GM23338 (cell line): ENCODE measurements around the gene UBE2E2. TPM values are rescaled to one million over a fixed set of nuclear protein-coding genes. Genes with fewer than 3 reads are reported as not detected.

ENCODE experiments used
- ATAC-seq: fragments of 200-7000 bp; cut with Tn5 transposase; 3 replicates; pipeline ENCODE4 v1.9.1; 2020
- DNase-seq: peaks from one replicate; pipeline ENCODE4 v3.0.0-alpha.2; 2015; ENCODE audit warnings: low spot score
- H2AFZ ChIP-seq: fragments of 200-600 bp; sonication (generic); 2 replicates; pipeline ENCODE4 v1.8.0; 2016; ENCODE audit warnings: antibody characterized with exemption, mild to moderate bottlenecking, moderate library complexity
- H3F3A ChIP-seq: fragments of 200-600 bp; sonication (generic); replicated peaks from 2 replicates; pipeline ENCODE4 v1.8.0; 2017; ENCODE audit warnings: antibody characterized with exemption, mixed run types, low read depth
- H3K27ac ChIP-seq: fragments of 200-600 bp; sonication (generic); 2 replicates; pipeline ENCODE4 v1.6.1; 2016; ENCODE audit warnings: low read depth
- H3K27me3 ChIP-seq: fragments of 200-600 bp; sonication (generic); 2 replicates; pipeline ENCODE4 v1.8.0; 2016; ENCODE audit warnings: mild to moderate bottlenecking, mixed run types, moderate library complexity; ENCODE audit not compliant: insufficient read depth
- H3K36me3 ChIP-seq: fragments of 200-600 bp; sonication (generic); 2 replicates; pipeline ENCODE4 v1.8.0; 2016; ENCODE audit warnings: mild to moderate bottlenecking; ENCODE audit not compliant: insufficient read depth
- H3K4me1 ChIP-seq: fragments of 200-600 bp; sonication (generic); 2 replicates; pipeline ENCODE4 v1.8.0; 2016; ENCODE audit warnings: mild to moderate bottlenecking, moderate library complexity; ENCODE audit not compliant: insufficient read depth
- H3K4me2 ChIP-seq: fragments of 200-600 bp; sonication (generic); 2 replicates; pipeline ENCODE4 v1.7.1; 2017; ENCODE audit warnings: mixed run types
- H3K4me3 ChIP-seq: fragments of 200-600 bp; sonication (generic); 2 replicates; pipeline ENCODE4 v1.6.1; 2016; ENCODE audit warnings: mixed run types
- H3K79me2 ChIP-seq: fragments of 200-600 bp; sonication (generic); replicated peaks from 2 replicates; pipeline ENCODE4 v1.8.0; 2017; ENCODE audit warnings: mild to moderate bottlenecking; ENCODE audit not compliant: insufficient read depth
- H3K9me2 ChIP-seq: fragments of 200-600 bp; sonication (generic); 2 replicates; pipeline ENCODE4 v1.8.0; 2017; ENCODE audit not compliant: insufficient read depth
- H4K20me1 ChIP-seq: fragments of 200-600 bp; sonication (generic); replicated peaks from 2 replicates; pipeline ENCODE4 v1.8.0; 2017; ENCODE audit warnings: mild to moderate bottlenecking; ENCODE audit not compliant: insufficient read depth
- H3K27ac Mint-ChIP-seq: 2 replicates; pipeline ENCODE4 v1.8.0; 2020; ENCODE audit warnings: inconsistent platforms, mild to moderate bottlenecking, moderate library complexity, mixed read lengths
- H3K27me3 Mint-ChIP-seq: 3 replicates; pipeline ENCODE4 v1.8.0; 2022; ENCODE audit warnings: low read depth, mild to moderate bottlenecking, moderate library complexity, mixed read lengths, inconsistent platforms; ENCODE audit not compliant: insufficient read depth, poor library complexity
- H3K36me3 Mint-ChIP-seq: 3 replicates; pipeline ENCODE4 v1.8.0; 2021; ENCODE audit warnings: low read depth, mild to moderate bottlenecking, inconsistent platforms, moderate library complexity, mixed read lengths
- H3K4me1 Mint-ChIP-seq: 3 replicates; pipeline ENCODE4 v1.8.0; 2020; ENCODE audit warnings: mild to moderate bottlenecking, inconsistent platforms, mixed read lengths
- H3K4me3 Mint-ChIP-seq: 3 replicates; pipeline ENCODE4 v1.8.0; 2021; ENCODE audit warnings: moderate library complexity, mild to moderate bottlenecking, inconsistent platforms, mixed read lengths
- H3K9me3 Mint-ChIP-seq: 3 replicates; pipeline ENCODE4 v1.8.0; 2020; ENCODE audit warnings: moderate library complexity, mild to moderate bottlenecking, inconsistent platforms, mixed read lengths
- CREB1 ChIP-seq: fragments of 250-450 bp; sonication (Bioruptor Pico); IDR thresholded peaks from 2 replicates; pipeline ENCODE4 v1.5.0; 2020; ENCODE audit warnings: low read depth, mild to moderate bottlenecking, moderate library complexity
- ETS1 ChIP-seq: IDR thresholded peaks from 2 replicates; pipeline ENCODE4 v1.6.1; 2016; ENCODE audit warnings: antibody characterized with exemption
- EZH2phosphoT487 ChIP-seq: fragments of 200-600 bp; sonication (generic); IDR thresholded peaks from one replicate; pipeline ENCODE4 v1.8.1; 2018; ENCODE audit warnings: antibody characterized with exemption; ENCODE audit not compliant: unreplicated experiment
- JUNB ChIP-seq: IDR thresholded peaks from one replicate; pipeline ENCODE4 v1.6.1; 2016; ENCODE audit warnings: antibody characterized with exemption; ENCODE audit not compliant: unreplicated experiment
- NANOG ChIP-seq: IDR thresholded peaks from 2 replicates; pipeline ENCODE4 v1.6.1; 2016; ENCODE audit warnings: antibody characterized with exemption, borderline replicate concordance
- REST ChIP-seq: IDR thresholded peaks from one replicate; pipeline ENCODE4 v1.6.1; 2018; ENCODE audit warnings: antibody characterized with exemption; ENCODE audit not compliant: unreplicated experiment
- STAT1 ChIP-seq: IDR thresholded peaks from one replicate; pipeline ENCODE4 v1.6.1; 2016; ENCODE audit warnings: antibody characterized with exemption; ENCODE audit not compliant: unreplicated experiment
- ZNF114 ChIP-seq: fragments of 250-450 bp; sonication (Bioruptor Pico); IDR thresholded peaks from 2 replicates; pipeline ENCODE4 v1.5.0; 2020; ENCODE audit warnings: mild to moderate bottlenecking, moderate library complexity
- ZNF331 ChIP-seq: fragments of 250-450 bp; sonication (Bioruptor Pico); IDR thresholded peaks from 2 replicates; pipeline ENCODE4 v1.5.0; 2020; ENCODE audit warnings: low read depth, mild to moderate bottlenecking, moderate library complexity
- ZNF462 ChIP-seq: fragments of 250-450 bp; sonication (Bioruptor Pico); IDR thresholded peaks from 2 replicates; pipeline ENCODE4 v1.5.0; 2020; ENCODE audit warnings: mild to moderate bottlenecking, moderate library complexity
- polyA plus RNA-seq: library from polyadenylated mRNA; unstranded; fragments of >200 nt; fragmentation: Nextera tagmentation; extraction: Ambion mirVana; gene quantifications from 2 replicates; pipeline ENCODE4 v1.2.1, GENCODE V29; 2016
- total RNA-seq: library from RNA; depleted of rRNA; stranded (reverse); fragments of >200 nt; shearing (Covaris generic); gene quantifications from 2 replicates; pipeline ENCODE4 v1.2.3, GENCODE V29; 2014

UBE2E2 gene
- total and polyA plus RNA-seq, 2 experiments from 2014 or later, result 86.9 to 169 TPM

- Histone ChIP-seq H3K27me3 (no peaks in the 10 kb centered on the region), H3K79me2 (peaks cover 29% of the 10 kb centered on the region), H3F3A (no peaks in the 10 kb centered on the region), H3K27ac (no peak overlapping the region), H2AFZ (no peak overlapping the region), H3K4me3 (no peak overlapping the region), H4K20me1 (peaks cover 3% of the 10 kb centered on the region; the same call in 1 of the 2 replicates), H3K4me2 (no peak overlapping the region), H3K9me2 (no peaks in the 10 kb centered on the region), H3K36me3 (no peaks in the 10 kb centered on the region), H3K4me1 (peaks cover 18% of the 10 kb centered on the region; the same call in 1 of the 2 replicates)
- Mint-ChIP-seq H3K4me1 (peaks cover 18% of the 10 kb centered on the region), H3K27ac (no peak overlapping the region), H3K36me3 (peaks cover 8% of the 10 kb centered on the region), H3K4me3 (no peak overlapping the region), H3K27me3 (no peaks in the 10 kb centered on the region), H3K9me3 (peaks cover 8% of the 10 kb centered on the region)
- no peak for TF ChIP-seq STAT1
- no peak for TF ChIP-seq EZH2phosphoT487
- ATAC-seq (no peak), DNase-seq (no peak)
Observed at GRCh38 chr3:23342343-23342742, 139.2 kb downstream of the UBE2E2 start.

GRCh38 chr3:23343509-23343908 lies 140.4 kb downstream of the UBE2E2 start:
- Histone ChIP-seq H3K36me3 (no peaks in the 10 kb centered on the region), H3K4me2 (no peak overlapping the region), H3F3A (no peaks in the 10 kb centered on the region), H3K27me3 (no peaks in the 10 kb centered on the region), H3K9me2 (no peaks in the 10 kb centered on the region), H3K27ac (no peak overlapping the region), H3K4me3 (no peak overlapping the region), H3K79me2 (peaks cover 29% of the 10 kb centered on the region), H4K20me1 (peaks cover under 1% of the 10 kb centered on the region; the same call in 1 of the 2 replicates), H3K4me1 (peaks cover 18% of the 10 kb centered on the region; the same call in 1 of the 2 replicates), H2AFZ (no peak overlapping the region)
- no peak overlapping the region for H3K4me3 Mint-ChIP-seq
- no peaks in the 10 kb centered on the region for H3K27me3 Mint-ChIP-seq
- ATAC-seq (no peak), DNase-seq (no peak)
- no peak overlapping the region for H3K27ac Mint-ChIP-seq
- peaks cover 18% of the 10 kb centered on the region for H3K9me3 Mint-ChIP-seq
- peaks cover 13% of the 10 kb centered on the region for H3K4me1 Mint-ChIP-seq
- H3K36me3 Mint-ChIP-seq, result peaks cover 20% of the 10 kb centered on the region
- TF ChIP-seq NANOG (no peak), REST (no peak), ZNF331 (no peak), JUNB (no peak), ZNF462 (CRISPR knock-in tag) (no peak), ZNF114 (CRISPR knock-in tag) (no peak), ETS1 (no peak), CREB1 (no peak)
